NB4 (cell line): ENCODE measurements around the gene ABCC8.

Experiments
- DNase-seq: peaks from one replicate; pipeline ENCODE4 v3.0.0; 2010; ENCODE audit warnings: low read depth
- H3K4me3 ChIP-seq: one replicate; pipeline ENCODE4 v1.5.1; 2011; ENCODE audit warnings: mild to moderate bottlenecking, low read depth, low read length, moderate library complexity
- MAX ChIP-seq: IDR thresholded peaks from 2 replicates; pipeline ENCODE4 v1.6.1; 2011; ENCODE audit warnings: low read depth, low read length
- MYC ChIP-seq: IDR thresholded peaks from 2 replicates; pipeline ENCODE4 v1.6.1; 2011; ENCODE audit warnings: low read depth, low read length
- POLR2A ChIP-seq: IDR thresholded peaks from 2 replicates; pipeline ENCODE4 v1.6.1; 2011; ENCODE audit warnings: mild to moderate bottlenecking; ENCODE audit not compliant: insufficient read length; ENCODE audit errors: extremely low read depth
- TF ChIP-seq, protein P1 (sequence below): IDR thresholded peaks from one replicate; pipeline ENCODE4 v1.5.1; 2012; ENCODE audit warnings: low read depth, low read length

The ABCC8 gene

DNA sequence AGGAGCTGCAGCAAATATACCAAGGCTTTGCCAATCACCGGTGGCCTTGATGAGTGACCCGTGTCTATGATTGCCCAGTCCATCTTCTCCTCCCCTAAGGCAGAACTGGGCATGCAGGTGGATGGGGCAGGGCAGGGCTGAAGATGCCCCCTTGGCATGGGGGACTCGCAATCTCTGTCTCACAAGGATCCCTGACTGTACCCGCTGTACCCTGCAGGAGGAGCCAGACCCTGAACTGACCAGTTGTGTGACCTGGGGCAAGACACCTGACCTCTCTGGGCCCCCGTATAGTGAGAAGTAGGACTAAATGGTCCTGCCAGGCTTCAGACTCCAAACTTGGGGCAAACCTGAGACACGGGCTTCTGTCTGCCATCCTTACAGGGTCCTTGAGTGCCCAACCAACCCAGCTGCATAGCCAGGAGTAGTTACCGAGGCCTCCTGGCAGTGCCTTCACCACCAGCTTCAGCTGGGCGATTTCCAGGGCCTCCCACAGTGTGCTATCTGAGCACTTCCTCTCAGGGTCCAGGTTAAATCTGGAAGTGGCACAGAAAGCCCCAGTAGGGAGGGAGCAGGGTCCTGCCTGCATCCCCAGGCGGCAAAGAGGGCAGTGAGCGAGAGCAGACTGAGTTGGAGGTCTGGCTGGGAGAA lies 81.8 kb downstream of the ABCC8 start:
- no peak for DNase-seq
- H3K4me3 ChIP-seq, result no peak overlapping the region
- TF ChIP-seq, protein P1, sequence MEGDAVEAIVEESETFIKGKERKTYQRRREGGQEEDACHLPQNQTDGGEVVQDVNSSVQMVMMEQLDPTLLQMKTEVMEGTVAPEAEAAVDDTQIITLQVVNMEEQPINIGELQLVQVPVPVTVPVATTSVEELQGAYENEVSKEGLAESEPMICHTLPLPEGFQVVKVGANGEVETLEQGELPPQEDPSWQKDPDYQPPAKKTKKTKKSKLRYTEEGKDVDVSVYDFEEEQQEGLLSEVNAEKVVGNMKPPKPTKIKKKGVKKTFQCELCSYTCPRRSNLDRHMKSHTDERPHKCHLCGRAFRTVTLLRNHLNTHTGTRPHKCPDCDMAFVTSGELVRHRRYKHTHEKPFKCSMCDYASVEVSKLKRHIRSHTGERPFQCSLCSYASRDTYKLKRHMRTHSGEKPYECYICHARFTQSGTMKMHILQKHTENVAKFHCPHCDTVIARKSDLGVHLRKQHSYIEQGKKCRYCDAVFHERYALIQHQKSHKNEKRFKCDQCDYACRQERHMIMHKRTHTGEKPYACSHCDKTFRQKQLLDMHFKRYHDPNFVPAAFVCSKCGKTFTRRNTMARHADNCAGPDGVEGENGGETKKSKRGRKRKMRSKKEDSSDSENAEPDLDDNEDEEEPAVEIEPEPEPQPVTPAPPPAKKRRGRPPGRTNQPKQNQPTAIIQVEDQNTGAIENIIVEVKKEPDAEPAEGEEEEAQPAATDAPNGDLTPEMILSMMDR, result no peak
- TF ChIP-seq MAX, result no peak

DNA sequence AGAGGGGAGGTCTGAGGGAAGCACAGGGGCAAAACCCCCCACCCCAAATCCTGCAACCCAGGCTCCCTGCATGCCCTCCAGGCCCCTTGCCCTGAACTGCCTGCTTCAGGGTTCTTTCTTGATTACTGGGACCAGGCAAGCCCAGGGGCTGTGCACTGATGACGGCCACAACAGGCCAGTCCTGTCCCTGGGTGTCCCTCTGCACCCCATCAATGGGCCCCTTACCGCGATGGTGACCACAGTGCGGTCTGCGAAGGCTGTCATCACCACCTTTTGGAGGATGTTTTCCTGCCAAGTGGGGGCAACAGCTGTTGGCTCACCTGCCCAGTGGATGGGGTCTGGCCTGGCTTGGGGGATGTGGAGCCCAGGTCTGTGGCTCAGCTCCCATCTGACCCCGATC lies 83.2 kb downstream of the ABCC8 start:
- TF ChIP-seq, protein P1, result no peak
- TF ChIP-seq POLR2A (no peak), MYC (no peak), MAX (no peak)
- no peak for DNase-seq
- no peak overlapping the region for H3K4me3 ChIP-seq

DNA sequence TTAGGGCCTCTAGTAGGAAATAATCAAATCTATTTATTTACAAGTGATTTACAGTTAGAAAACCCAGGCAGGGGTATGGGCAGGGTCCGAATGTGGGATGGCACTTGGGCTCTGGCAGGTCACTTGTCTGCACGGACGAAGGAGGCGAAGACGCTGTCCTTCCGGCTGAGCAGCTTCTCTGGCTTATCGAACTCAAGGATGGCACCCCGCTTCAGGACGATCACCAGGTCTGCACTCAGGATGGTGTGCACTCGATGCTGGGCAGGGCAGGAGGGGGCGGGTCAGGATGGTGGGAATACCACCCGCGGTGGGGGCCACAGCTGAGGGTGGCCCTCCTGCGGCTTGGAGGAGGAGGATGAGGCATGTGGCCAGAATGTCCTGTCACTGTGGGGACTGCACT lies 83.8 kb downstream of the ABCC8 start:
- TF ChIP-seq MYC, result no peak
- TF ChIP-seq, protein P1, result no peak
- TF ChIP-seq MAX, result no peak
- no peak for TF ChIP-seq POLR2A
- H3K4me3 ChIP-seq, result no peak overlapping the region
- DNase-seq, result no peak

GRCh38 chr11:17391493-17392355 lies 84.9 kb downstream of the ABCC8 start:
- no peak for DNase-seq
- H3K4me3 ChIP-seq, result no peak overlapping the region
- no peak for TF ChIP-seq MYC
- no peak for TF ChIP-seq MAX
- TF ChIP-seq, protein P1, result no peak
- no peak for TF ChIP-seq POLR2A

DNA sequence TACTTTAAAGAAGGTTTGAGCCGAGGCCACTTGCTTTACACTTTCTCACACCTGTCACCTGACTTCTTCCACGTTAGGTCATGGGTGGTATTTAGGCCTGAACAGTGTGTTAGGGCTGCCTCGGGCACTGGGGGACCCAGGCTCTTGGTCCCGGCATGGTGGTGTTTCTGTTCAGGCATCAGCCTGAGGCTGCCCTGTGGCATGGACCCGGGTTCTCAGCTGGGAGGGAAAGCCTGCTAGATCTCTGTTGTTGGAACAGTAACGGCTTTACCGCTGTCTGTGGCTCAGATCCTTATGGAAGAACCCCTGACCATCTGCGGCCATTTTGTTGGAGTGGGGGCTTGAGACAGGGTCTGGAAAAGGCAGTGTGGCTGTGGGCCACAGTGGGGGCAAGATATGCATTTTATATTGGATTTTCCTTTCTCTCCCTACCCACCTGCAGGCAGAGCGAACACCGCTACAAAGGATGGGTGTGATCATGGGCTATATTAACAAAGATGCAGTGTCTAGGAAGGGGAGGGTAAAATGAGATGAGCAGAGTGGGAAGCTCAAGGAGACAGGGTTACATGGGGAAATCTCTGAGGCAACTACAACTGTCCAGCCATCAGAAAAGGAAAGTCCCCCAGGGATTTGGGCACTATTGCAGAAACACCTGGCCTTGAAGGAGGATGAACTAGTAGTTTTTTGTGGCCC lies 86.5 kb downstream of the ABCC8 start:
- TF ChIP-seq MYC, result no peak
- TF ChIP-seq, protein P1, result no peak
- DNase-seq, result no peak
- no peak overlapping the region for H3K4me3 ChIP-seq
